ENCODE results near the gene AIPL1. TPM values are rescaled to one million over a fixed set of nuclear protein-coding genes. Genes with fewer than 3 reads are reported as not detected.

Gene AIPL1
- total and polyA plus RNA-seq, 2 of the 4 experiments (the other 2 are of a cell fraction) = not detected

- no peaks in the 10 kb centered on the region for H3K79me1 ChIP-seq (ENCODE audit: low read depth in 1 of 2, low read length in 2 of 2)
- H3K4me1 ChIP-seq (ENCODE audit: control insufficient read depth, insufficient read depth, low read length) = no peaks in the 10 kb centered on the region
- ChIA-PET CTCF (no interaction called here), POLR2A (ENCODE audit: unreplicated experiment) (no interaction called here)
- no peaks in the 10 kb centered on the region for H3K36me3 ChIP-seq (ENCODE audit: control insufficient read depth, insufficient read depth, low read length)
- no peak overlapping the region for H3K4me2 ChIP-seq (ENCODE audit: low read depth, low read length)
- in situ Hi-C loops (cut with MboI; ENCODE audit: low sequenced_read_pairs) (no loop called here), intact Hi-C loops (cut with micrococcal nuclease) (no loop called here), dilution Hi-C loops (cut with HindIII; ENCODE audit: low sequenced_read_pairs, unreplicated experiment) (no loop called here)
- H3K14ac ChIP-seq (replicated peaks; ENCODE audit: low read depth, low read length) = no peak overlapping the region
- no peaks in the 10 kb centered on the region for H3K9me1 ChIP-seq (ENCODE audit: insufficient read depth, low read length)
- H2BK120ac ChIP-seq (ENCODE audit: low read depth, low read length) = no peak overlapping the region
- H4K20me1 ChIP-seq (ENCODE audit: insufficient read depth, low read length) = no peaks in the 10 kb centered on the region
- no peak overlapping the region for H4K8ac ChIP-seq (ENCODE audit: low read depth in 2 of 2, low read length in 2 of 2)
- no peak overlapping the region for H2AK9ac ChIP-seq (replicated peaks; ENCODE audit: low read depth, low read length, poor library complexity)
- H3K18ac ChIP-seq (ENCODE audit: low read depth, low read length) = no peak overlapping the region
- H2AK5ac ChIP-seq (ENCODE audit: low read depth, low read length) = no peak overlapping the region
- no peak overlapping the region for H2BK20ac ChIP-seq (ENCODE audit: low read depth, low read length)
- 46% methylated on average over 4 of the region's 11 CpGs; no CpG with 5 or more reads in 1 of the 2 experiments for WGBS, 2 experiments (ENCODE audit: extremely low coverage in 2 of 2, insufficient read length in 1 of 2)
- H3K4ac ChIP-seq (ENCODE audit: low read depth, low read length) = no peak overlapping the region
- BruUV-seq (replicated peaks) = no TSS peak
- no peaks in the 10 kb centered on the region for H3K9me3 ChIP-seq (ENCODE audit: control insufficient read depth, insufficient read depth, low read length)
- no peak overlapping the region for H4K91ac ChIP-seq (ENCODE audit: insufficient read depth, low read depth, low read length)
- TF ChIP-seq ELK1 (IDR thresholded peaks at IDR 0.05; ENCODE audit: borderline replicate concordance, low read depth, low read length) (no peak), SMC3 (IDR thresholded peaks at IDR 0.05; ENCODE audit: low read depth, low read length) (no peak), MAFK (IDR thresholded peaks at IDR 0.05; ENCODE audit: low read depth, low read length) (no peak), NFE2L2 (IDR thresholded peaks at IDR 0.05; ENCODE audit: low read depth, low read length) (no peak), CEBPB (IDR thresholded peaks at IDR 0.05; ENCODE audit: low read depth, low read length) (no peak), BHLHE40 (IDR thresholded peaks at IDR 0.05; ENCODE audit: low read depth, low read length) (no peak)
- H3K27me3 ChIP-seq (ENCODE audit: control insufficient read depth, insufficient read depth, low read length) = no peaks in the 10 kb centered on the region; the same call in none of the 2 replicates
- DNase-seq = no peak
- H4K5ac ChIP-seq (ENCODE audit: low read depth, low read length) = no peak overlapping the region
- no peak overlapping the region for H2BK15ac ChIP-seq (ENCODE audit: low read depth, low read length)
- ATAC-seq (ENCODE audit: low read depth) = no peak
- no peak overlapping the region for H3K27ac ChIP-seq (ENCODE audit: insufficient read depth, low read length)
- H3K23ac ChIP-seq (ENCODE audit: low read depth, low read length) = no peak overlapping the region
- no peak overlapping the region for H2AFZ ChIP-seq (replicated peaks; ENCODE audit: low read length, poor library complexity)
- no peak overlapping the region for H3K9ac ChIP-seq (ENCODE audit: low read depth, low read length)
- no peak overlapping the region for H3K4me3 ChIP-seq (ENCODE audit: insufficient read depth, low read depth, low read length)
- H2BK5ac ChIP-seq (ENCODE audit: low read depth, low read length, poor library complexity, severe bottlenecking) = no peak overlapping the region
- H3K56ac ChIP-seq (ENCODE audit: extremely low read depth, insufficient read depth, low read length) = no peak overlapping the region
Measured at GRCh38 chr17:6376931-6377361, 58.0 kb downstream of the AIPL1 start.
